NCI-H128 (cell line): ENCODE results near the gene NBPF1.
"Not testable (repeated sequence)": the region's sequence is repeated elsewhere in the genome, so short reads cannot be mapped to it uniquely, and the experiment has no call there.

ENCODE experiments used
- DNase-seq: peaks from one replicate; lab custom pipeline; 2025; ENCODE audit not compliant: unreplicated experiment; lab: John Stamatoyannopoulos, UW

NBPF1 gene

GRCh38 chr1:16613185-16614147 is at the start of gene NBPF1:
NBPF1 (minus strand) TSS chr1:16613564.
- DNase-seq = peak; percentile 100

GRCh38 chr1:16658234-16658633 is 44.9 kb upstream of the NBPF1 start:
- DNase-seq = not testable (repeated sequence)

GRCh38 chr1:16656981-16657683 is 43.8 kb upstream of the NBPF1 start:
- DNase-seq = not testable (repeated sequence)

- DNase-seq = not testable (repeated sequence)
Observed at GRCh38 chr1:16656574-16656973, 43.2 kb upstream of the NBPF1 start.

- not testable (repeated sequence) for DNase-seq
Observed at GRCh38 chr1:16651560-16651959, 38.2 kb upstream of the NBPF1 start.

- not testable (repeated sequence) for DNase-seq
Observed at GRCh38 chr1:16649960-16650359, 36.6 kb upstream of the NBPF1 start.

GRCh38 chr1:16649390-16649789 is 36.0 kb upstream of the NBPF1 start:
- DNase-seq = not testable (repeated sequence)

GRCh38 chr1:16648756-16649155 is 35.4 kb upstream of the NBPF1 start:
- DNase-seq = not testable (repeated sequence)

- DNase-seq = not testable (repeated sequence)
Observed at GRCh38 chr1:16648250-16648649, 34.9 kb upstream of the NBPF1 start.

GRCh38 chr1:16647179-16648176 is 34.1 kb upstream of the NBPF1 start:
- not testable (repeated sequence) for DNase-seq

- DNase-seq = not testable (repeated sequence)
Observed at GRCh38 chr1:16646716-16647115, 33.4 kb upstream of the NBPF1 start.

GRCh38 chr1:16646061-16646664 is 32.8 kb upstream of the NBPF1 start:
- DNase-seq = not testable (repeated sequence)

- DNase-seq = not testable (repeated sequence)
Observed at GRCh38 chr1:16645271-16646060, 32.1 kb upstream of the NBPF1 start.

- peak; percentile 100 for DNase-seq
Observed at GRCh38 chr1:16644482-16645270, 31.3 kb upstream of the NBPF1 start.

- no peak for DNase-seq
Observed at GRCh38 chr1:16644193-16644481, 30.8 kb upstream of the NBPF1 start.

GRCh38 chr1:16643476-16644192 is 30.3 kb upstream of the NBPF1 start:
- not testable (repeated sequence) for DNase-seq

- not testable (repeated sequence) for DNase-seq
Observed at GRCh38 chr1:16643001-16643411, 29.6 kb upstream of the NBPF1 start.
